ENCODE results near the gene OCIAD2. TPM values are rescaled to one million over a fixed set of nuclear protein-coding genes. Genes with fewer than 3 reads are reported as not detected.

The OCIAD2 gene
- total RNA-seq, 2 donors from 2014 or later = 65.7 to 73.9 TPM

DNA sequence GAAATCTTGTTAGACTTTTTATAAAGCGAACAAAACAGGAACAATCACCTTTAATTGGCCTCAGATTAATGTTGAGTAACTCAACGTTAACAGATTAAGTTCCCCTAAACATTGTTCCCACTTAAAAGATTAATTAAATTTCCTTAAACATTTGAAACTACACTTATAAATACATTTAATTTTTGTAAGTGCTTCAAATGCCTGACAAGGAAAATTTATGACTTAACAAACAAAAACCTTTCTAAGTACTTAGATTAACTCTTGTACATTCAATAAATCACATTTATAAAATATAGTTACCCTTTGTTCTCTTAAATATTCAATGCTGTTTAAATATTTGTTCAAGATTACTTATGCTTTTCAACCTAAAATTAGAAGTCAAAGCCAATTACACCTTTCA is 39.4 kb upstream of the OCIAD2 start:
- TF ChIP-seq, protein P1, sequence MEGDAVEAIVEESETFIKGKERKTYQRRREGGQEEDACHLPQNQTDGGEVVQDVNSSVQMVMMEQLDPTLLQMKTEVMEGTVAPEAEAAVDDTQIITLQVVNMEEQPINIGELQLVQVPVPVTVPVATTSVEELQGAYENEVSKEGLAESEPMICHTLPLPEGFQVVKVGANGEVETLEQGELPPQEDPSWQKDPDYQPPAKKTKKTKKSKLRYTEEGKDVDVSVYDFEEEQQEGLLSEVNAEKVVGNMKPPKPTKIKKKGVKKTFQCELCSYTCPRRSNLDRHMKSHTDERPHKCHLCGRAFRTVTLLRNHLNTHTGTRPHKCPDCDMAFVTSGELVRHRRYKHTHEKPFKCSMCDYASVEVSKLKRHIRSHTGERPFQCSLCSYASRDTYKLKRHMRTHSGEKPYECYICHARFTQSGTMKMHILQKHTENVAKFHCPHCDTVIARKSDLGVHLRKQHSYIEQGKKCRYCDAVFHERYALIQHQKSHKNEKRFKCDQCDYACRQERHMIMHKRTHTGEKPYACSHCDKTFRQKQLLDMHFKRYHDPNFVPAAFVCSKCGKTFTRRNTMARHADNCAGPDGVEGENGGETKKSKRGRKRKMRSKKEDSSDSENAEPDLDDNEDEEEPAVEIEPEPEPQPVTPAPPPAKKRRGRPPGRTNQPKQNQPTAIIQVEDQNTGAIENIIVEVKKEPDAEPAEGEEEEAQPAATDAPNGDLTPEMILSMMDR (conservative IDR thresholded peaks at IDR 0.05) = no peak
- no peaks in the 10 kb centered on the region for H3K4me1 Mint-ChIP-seq
- H3K27me3 ChIP-seq (ENCODE audit: control insufficient read depth, insufficient read depth, low read length, poor library complexity, severe bottlenecking) = peaks cover 19% of the 10 kb centered on the region
- H3K27me3 Mint-ChIP-seq (ENCODE audit: insufficient read depth) = peaks cover 10% of the 10 kb centered on the region
- H3K4me1 ChIP-seq (ENCODE audit: control insufficient read depth, insufficient read depth, low read length) = no peaks in the 10 kb centered on the region
- no peak for DNase-seq
- H3K9ac ChIP-seq (ENCODE audit: extremely low read depth, low read length, poor library complexity, severe bottlenecking) = no peak overlapping the region
- no peak overlapping the region for H3K4me3 Mint-ChIP-seq
- H3K9me3 ChIP-seq (ENCODE audit: control insufficient read depth, low read length) = no peaks in the 10 kb centered on the region
- no peaks in the 10 kb centered on the region for H3K36me3 ChIP-seq (ENCODE audit: control insufficient read depth, insufficient read depth, low read length)
- no peak overlapping the region for H3K27ac ChIP-seq (ENCODE audit: low read depth, low read length)
- no peak overlapping the region for H3K4me3 ChIP-seq (ENCODE audit: low read length)
- H3K9me3 Mint-ChIP-seq = no peaks in the 10 kb centered on the region
- H3K36me3 Mint-ChIP-seq (ENCODE audit: low read depth) = no peaks in the 10 kb centered on the region
- WGBS, 2 experiments (ENCODE audit: insufficient coverage in 1 of 2, insufficient read length in 1 of 2) = 93% methylated on average over 2 of the region's 2 CpGs; no CpG with 5 or more reads in 1 of the 2 experiments
- no peak overlapping the region for H3K27ac Mint-ChIP-seq

DNA sequence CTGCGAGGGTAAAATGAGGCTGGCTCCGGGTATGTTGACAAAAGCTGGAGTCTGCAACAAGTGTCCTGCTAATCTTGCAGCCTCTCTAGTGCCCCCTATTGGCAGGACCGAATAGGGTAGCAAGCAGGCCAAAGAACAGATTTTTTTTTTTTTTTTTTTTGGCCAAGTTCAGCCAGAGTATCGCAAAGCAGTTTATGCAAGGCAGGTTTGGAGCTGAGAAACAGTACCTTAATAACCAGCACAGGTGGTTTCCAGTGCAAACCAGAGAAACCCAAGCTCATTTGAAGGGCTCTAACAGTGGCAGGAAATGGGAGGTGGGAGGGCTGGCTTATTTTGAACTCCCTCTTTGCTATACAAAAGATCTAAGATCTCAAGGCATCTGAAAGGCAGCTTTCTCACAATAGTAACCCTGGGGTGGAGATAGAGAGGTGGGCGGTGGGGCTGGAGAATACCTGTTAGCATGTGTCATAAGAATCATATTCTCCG is 38.2 kb upstream of the OCIAD2 start:
- Mint-ChIP-seq H3K4me1 (no peaks in the 10 kb centered on the region), H3K27me3 (ENCODE audit: insufficient read depth) (peaks cover 12% of the 10 kb centered on the region), H3K9me3 (no peaks in the 10 kb centered on the region), H3K27ac (no peak overlapping the region), H3K36me3 (ENCODE audit: low read depth) (no peaks in the 10 kb centered on the region), H3K4me3 (no peak overlapping the region)
- TF ChIP-seq, protein P1 (conservative IDR thresholded peaks at IDR 0.05) = peak; percentile 75
- no peaks in the 10 kb centered on the region for H3K36me3 ChIP-seq (ENCODE audit: control insufficient read depth, insufficient read depth, low read length)
- H3K27ac ChIP-seq (ENCODE audit: low read depth, low read length) = no peak overlapping the region
- no peak overlapping the region for H3K4me3 ChIP-seq (ENCODE audit: low read length)
- H3K9ac ChIP-seq (ENCODE audit: extremely low read depth, low read length, poor library complexity, severe bottlenecking) = no peak overlapping the region
- peak; percentile 84 for DNase-seq
- no peaks in the 10 kb centered on the region for H3K4me1 ChIP-seq (ENCODE audit: control insufficient read depth, insufficient read depth, low read length)
- peaks cover 19% of the 10 kb centered on the region for H3K27me3 ChIP-seq (ENCODE audit: control insufficient read depth, insufficient read depth, low read length, poor library complexity, severe bottlenecking)
- no peaks in the 10 kb centered on the region for H3K9me3 ChIP-seq (ENCODE audit: control insufficient read depth, low read length)
- WGBS, 2 experiments (ENCODE audit: insufficient coverage in 1 of 2, insufficient read length in 1 of 2) = 69 to 70% methylated on average over 4 to 6 of the region's 6 CpGs

DNA sequence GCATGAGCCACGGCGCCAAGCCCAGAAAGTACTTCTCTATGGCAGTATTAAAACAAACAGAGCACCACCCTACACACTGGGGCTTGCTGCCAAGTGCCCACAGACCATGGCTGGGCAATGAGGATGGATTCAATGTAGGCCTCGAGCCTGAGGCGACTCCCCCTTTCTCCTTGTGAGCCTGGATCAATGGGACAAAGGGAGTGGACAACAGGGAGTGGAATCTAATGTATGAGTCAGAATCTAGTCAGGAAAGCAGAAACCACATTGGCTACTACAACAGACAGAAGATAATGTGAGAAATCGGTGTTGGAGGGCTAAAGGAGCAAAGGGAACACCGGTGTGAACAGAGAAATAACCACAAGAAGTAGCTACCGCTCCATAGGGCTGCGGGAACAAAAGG is 37.7 kb upstream of the OCIAD2 start:
- no peak for DNase-seq
- no peak overlapping the region for H3K9ac ChIP-seq (ENCODE audit: extremely low read depth, low read length, poor library complexity, severe bottlenecking)
- H3K4me3 Mint-ChIP-seq = no peak overlapping the region
- H3K36me3 ChIP-seq (ENCODE audit: control insufficient read depth, insufficient read depth, low read length) = no peaks in the 10 kb centered on the region
- H3K4me1 Mint-ChIP-seq = no peaks in the 10 kb centered on the region
- H3K27ac Mint-ChIP-seq = no peak overlapping the region
- H3K4me1 ChIP-seq (ENCODE audit: control insufficient read depth, insufficient read depth, low read length) = no peaks in the 10 kb centered on the region
- H3K9me3 ChIP-seq (ENCODE audit: control insufficient read depth, low read length) = no peaks in the 10 kb centered on the region
- peaks cover 12% of the 10 kb centered on the region for H3K27me3 Mint-ChIP-seq (ENCODE audit: insufficient read depth)
- no peaks in the 10 kb centered on the region for H3K36me3 Mint-ChIP-seq (ENCODE audit: low read depth)
- WGBS, 2 experiments (ENCODE audit: insufficient coverage in 1 of 2, insufficient read length in 1 of 2) = 86 to 87% methylated on average over 6 to 8 of the region's 8 CpGs
- no peak overlapping the region for H3K4me3 ChIP-seq (ENCODE audit: low read length)
- H3K27ac ChIP-seq (ENCODE audit: low read depth, low read length) = no peak overlapping the region
- H3K9me3 Mint-ChIP-seq = no peaks in the 10 kb centered on the region
- peaks cover 19% of the 10 kb centered on the region for H3K27me3 ChIP-seq (ENCODE audit: control insufficient read depth, insufficient read depth, low read length, poor library complexity, severe bottlenecking)
- TF ChIP-seq, protein P1 (conservative IDR thresholded peaks at IDR 0.05) = no peak

Measured in endodermal cell (in vitro differentiated cells).